Transverse colon (tissue), 4 donors: Measurements from ENCODE around the gene CSGALNACT2. TPM values are rescaled to one million over a fixed set of nuclear protein-coding genes. Genes with fewer than 3 reads are reported as not detected.

ENCODE experiments used
- DNase-seq: peaks from one replicate; pipeline ENCODE4 v3.0.0-alpha.2; 2019
- H3K27ac ChIP-seq, 4 donors: fragments of 200-600 bp; sonication (generic); 2 replicates each; pipeline ENCODE4 v1.5.1; 2016 to 2018; ENCODE audit warnings: inconsistent platforms in 4 of 4
- H3K27me3 ChIP-seq: fragments of 200-600 bp; sonication (generic); 2 replicates; pipeline ENCODE4 v1.5.1; 2017; ENCODE audit warnings: inconsistent platforms
- H3K36me3 ChIP-seq, 4 donors: fragments of 200-600 bp; sonication (generic); 2 replicates each; pipeline ENCODE4 v1.5.1; 2017 to 2019; ENCODE audit warnings: inconsistent platforms in 4 of 4
- H3K4me1 ChIP-seq, 4 donors: fragments of 200-600 bp; sonication (generic); 2 replicates each; pipeline ENCODE4 v1.5.1; 2017 to 2020; ENCODE audit warnings: inconsistent platforms in 4 of 4
- H3K4me3 ChIP-seq, 4 donors: fragments of 200-600 bp; sonication (generic); 1 replicate in 1 of 4; 2 replicates in 3 of 4; pipeline versions ENCODE4 v1.5.1 to v1.6.1; 2017 to 2019; ENCODE audit warnings: inconsistent platforms in 4 of 4
- H3K9me3 ChIP-seq, 2 donors: fragments of 200-600 bp; sonication (generic); 2 replicates each; pipeline ENCODE4 v1.5.1; 2017 to 2019; ENCODE audit warnings: inconsistent platforms in 2 of 2
- CTCF ChIP-seq, 5 experiments: fragments of 200-600 bp in 3 of 5; fragments of 450-650 bp in 2 of 5; sonication (generic) in 3 of 5; IDR thresholded peaks; 1 replicate in 2 of 5; 2 replicates in 3 of 5; pipeline ENCODE4 v1.5.1; 2016 to 2017; ENCODE audit warnings: antibody characterized with exemption in 5 of 5, inconsistent platforms in 3 of 5, mild to moderate bottlenecking in 2 of 5, moderate library complexity in 1 of 5
- EP300 ChIP-seq: sonication (generic); formaldehyde crosslinking; IDR thresholded peaks from one replicate; pipeline ENCODE4 v1.6.1; 2017; ENCODE audit warnings: antibody characterized with exemption, low read depth
- POLR2A ChIP-seq: fragments of 450-650 bp; IDR thresholded peaks from one replicate; pipeline ENCODE4 v1.6.1; 2016; ENCODE audit warnings: antibody characterized with exemption, mild to moderate bottlenecking, moderate library complexity
- POLR2AphosphoS5 ChIP-seq, 3 donors: sonication (generic); formaldehyde crosslinking; IDR thresholded peaks; one replicate each; pipeline ENCODE4 v1.6.1; 2016; ENCODE audit warnings: antibody characterized with exemption in 3 of 3
- WGBS, 2 donors: methylation state at CpG; one replicate each; pipeline ENCODE4 v1.1.5; 2018; ENCODE audit warnings: low coverage in 1 of 2; 5-methylcytosine and 5-hydroxymethylcytosine counted together
- in situ Hi-C, 4 donors: fragments of 200-750 bp; cut with MboI; loops; one replicate each; pipeline versions ENCODE4 v1.15.0 to v1.15.1; 2017; ENCODE audit warnings: low sequenced_read_pairs in 3 of 4, low pct_ligation_motif_present in 1 of 4, low pct_unique_long_range_greater_than_20kb in 1 of 4
- intact Hi-C: fragments of 100-400 bp; cut with DNase I; formaldehyde crosslinking; loops from one replicate; pipeline ENCODE4 v1.15.1; 2023; ENCODE audit warnings: low total_unique reads
- total RNA-seq, 4 donors: library from RNA; depleted of rRNA; stranded (reverse); fragments of >200 nt; gene quantifications; one replicate each; pipeline ENCODE4 v1.1.0, GENCODE V29; 2016

The CSGALNACT2 gene
- total RNA-seq, 4 donors from 2014 or later, result 4.1 to 15.5 (median 10.9) TPM

GRCh38 chr10:43227911-43228782, 89.9 kb downstream of the CSGALNACT2 start:
- in situ Hi-C loops (no loop called here), intact Hi-C loops (no loop called here)
- H3K4me1 ChIP-seq, result peaks cover 0 to 12% (median 11%) of the 10 kb centered on the region in 4 donors
- H3K36me3 ChIP-seq, result no peaks in the 10 kb centered on the region
- peak; percentile 6 for DNase-seq
- H3K9me3 ChIP-seq, result no peaks in the 10 kb centered on the region
- H3K27ac ChIP-seq, result no peak overlapping the region
- H3K4me3 ChIP-seq, result no peak overlapping the region
- H3K27me3 ChIP-seq, result peaks cover 37% of the 10 kb centered on the region
- no peak for TF ChIP-seq CTCF (IDR thresholded peaks at IDR 0.05)
- WGBS, 2 donors, result 81 to 82% methylated on average over 5 to 14 of the region's 14 CpGs

GRCh38 chr10:43228783-43229207, 90.5 kb downstream of the CSGALNACT2 start:
- peaks cover 0 to 12% (median 11%) of the 10 kb centered on the region in 4 donors for H3K4me1 ChIP-seq
- DNase-seq, result peak; percentile 7
- H3K4me3 ChIP-seq, result peak overlapping the region in 2 of 4 donors; percentile 40 to 51
- in situ Hi-C loops, result no loop called here
- H3K27ac ChIP-seq, result no peak overlapping the region
- WGBS, 2 donors, result 28 to 29% methylated on average over 6 to 23 of the region's 23 CpGs
- peaks cover 37% of the 10 kb centered on the region for H3K27me3 ChIP-seq
- H3K9me3 ChIP-seq, result no peaks in the 10 kb centered on the region
- TF ChIP-seq POLR2AphosphoS5 (IDR thresholded peaks at IDR 0.05) (no peak), POLR2A (no peak), EP300 (no peak), CTCF (IDR thresholded peaks at IDR 0.05) (no peak)
- intact Hi-C loops, result no loop called here
- no peaks in the 10 kb centered on the region for H3K36me3 ChIP-seq

- WGBS, 2 donors, result 1% methylated on average over 14 of the region's 99 CpGs; no CpG with 5 or more reads in 1 of the 2 donors
- intact Hi-C loops, result no loop called here
- no peak overlapping the region for H3K27ac ChIP-seq
- H3K4me3 ChIP-seq, result peak overlapping the region in 3 of 4 donors; percentile 22 to 51 (median 40)
- peaks cover 37% of the 10 kb centered on the region for H3K27me3 ChIP-seq
- H3K36me3 ChIP-seq, result no peaks in the 10 kb centered on the region
- H3K4me1 ChIP-seq, result peaks cover 0 to 12% (median 11%) of the 10 kb centered on the region in 4 donors
- no peak for TF ChIP-seq EP300
- no peak for TF ChIP-seq POLR2AphosphoS5 (IDR thresholded peaks at IDR 0.05)
- TF ChIP-seq CTCF (IDR thresholded peaks at IDR 0.05), result no peak
- no peak for TF ChIP-seq POLR2A
- in situ Hi-C loops, result no loop called here
- H3K9me3 ChIP-seq, result no peaks in the 10 kb centered on the region
- peak; percentile 24 for DNase-seq
Measured at GRCh38 chr10:43229208-43230061, 91.2 kb downstream of the CSGALNACT2 start.
